AG20443 (cell line): ENCODE measurements around the gene GGCX.

Experiments
- DNase-seq: peaks from one replicate; pipeline ENCODE4 v3.0.0; 2012; ENCODE audit warnings: low spot score, mixed read lengths

Gene GGCX

GRCh38 chr2:85516653-85517389, 44.5 kb downstream of the GGCX start:
- no peak for DNase-seq

GRCh38 chr2:85514323-85514722, 47.0 kb downstream of the GGCX start:
- no peak for DNase-seq

GRCh38 chr2:85511008-85511811, 50.1 kb downstream of the GGCX start:
- DNase-seq: no peak

- no peak for DNase-seq
These were observed 54.5 kb downstream of the GGCX start for GRCh38 chr2:85506768-85507181.

- DNase-seq: no peak
These were observed 55.6 kb downstream of the GGCX start for GRCh38 chr2:85505551-85506238.

GRCh38 chr2:85504778-85505261, 56.5 kb downstream of the GGCX start:
- peak; percentile 84 for DNase-seq

- DNase-seq: peak; percentile 65
These were observed 57.2 kb downstream of the GGCX start for GRCh38 chr2:85503851-85504777.

- no peak for DNase-seq
These were observed 58.0 kb downstream of the GGCX start for GRCh38 chr2:85503168-85503850.

- DNase-seq: no peak
These were observed 58.6 kb downstream of the GGCX start for GRCh38 chr2:85502720-85503119.

GRCh38 chr2:85501248-85501647, 60.0 kb downstream of the GGCX start:
- no peak for DNase-seq

GRCh38 chr2:85497944-85498630, 63.2 kb downstream of the GGCX start:
- no peak for DNase-seq

GRCh38 chr2:85496436-85496835, 64.9 kb downstream of the GGCX start:
- DNase-seq: no peak
